T47D (cell line): Measurements from ENCODE around the gene RWDD3.

Experiments
- DNase-seq, 2 experiments: peaks; one replicate each; pipeline versions ENCODE4 v3.0.0 to v3.0.0-alpha.2; 2011 to 2012; ENCODE audit warnings: low read depth in 1 of 2, low spot score in 1 of 2
- JUND ChIP-seq: IDR thresholded peaks from 2 replicates; pipeline ENCODE4 v1.6.1; 2012; ENCODE audit warnings: low read depth
- in situ Hi-C: cut with HindIII; loops from 2 replicates; pipeline ENCODE4 v1.10.0; 2016; ENCODE audit warnings: low sequenced_read_pairs, low pct_unique_long_range_greater_than_20kb

The RWDD3 gene

DNA sequence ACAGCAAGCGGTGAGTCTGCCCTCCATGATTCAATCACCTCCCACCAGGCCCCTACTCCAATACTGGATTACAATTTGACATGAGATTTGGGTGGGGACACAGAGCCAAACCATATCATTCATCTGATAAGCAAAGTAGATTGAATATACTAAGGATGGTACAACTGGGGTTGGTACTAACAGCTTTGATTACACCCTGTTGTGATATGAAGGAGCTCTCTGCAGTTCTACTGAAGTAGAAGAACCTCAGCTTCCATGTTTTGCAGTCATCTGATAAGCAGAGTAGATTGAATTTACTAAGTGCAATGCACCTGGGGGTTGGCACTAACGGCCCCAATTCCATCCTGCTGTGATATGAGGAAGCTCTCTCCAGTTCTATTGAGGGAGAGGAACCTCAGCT, 31.1 kb downstream of the RWDD3 start:
- no peak for DNase-seq
- no peak for TF ChIP-seq JUND
- in situ Hi-C loops = no loop called here

DNA sequence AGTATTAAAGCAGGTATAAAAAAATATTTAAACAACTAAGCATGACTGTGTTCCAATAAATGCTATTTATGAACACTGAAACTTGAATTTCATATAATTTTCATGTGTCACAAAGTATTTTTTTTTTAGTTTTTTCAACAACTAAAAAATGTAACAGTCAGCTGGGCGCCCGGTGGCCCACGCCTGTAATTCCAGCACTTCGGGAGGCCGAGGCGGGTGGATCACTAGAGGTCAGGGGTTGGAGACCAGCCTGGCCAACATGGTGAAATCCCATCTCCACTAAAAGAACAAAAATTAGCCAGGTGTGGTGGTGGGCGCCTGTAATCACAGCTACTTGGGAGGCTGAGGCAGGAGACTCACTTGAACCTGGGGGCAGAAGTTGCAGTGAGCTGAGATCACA, 42.4 kb downstream of the RWDD3 start:
- no peak for TF ChIP-seq JUND
- in situ Hi-C loops = no loop called here
- no peak for DNase-seq

- in situ Hi-C loops = no loop called here
- no peak for DNase-seq
- no peak for TF ChIP-seq JUND
Measured at GRCh38 chr1:95278173-95279006, 44.4 kb downstream of the RWDD3 start.

- in situ Hi-C loops = no loop called here
- no peak for DNase-seq
- TF ChIP-seq JUND = no peak
Measured at GRCh38 chr1:95281781-95282517, 47.9 kb downstream of the RWDD3 start.

- DNase-seq = no peak
- no peak for TF ChIP-seq JUND
- in situ Hi-C loops = no loop called here
Measured at GRCh38 chr1:95282518-95282895, 48.5 kb downstream of the RWDD3 start.

DNA sequence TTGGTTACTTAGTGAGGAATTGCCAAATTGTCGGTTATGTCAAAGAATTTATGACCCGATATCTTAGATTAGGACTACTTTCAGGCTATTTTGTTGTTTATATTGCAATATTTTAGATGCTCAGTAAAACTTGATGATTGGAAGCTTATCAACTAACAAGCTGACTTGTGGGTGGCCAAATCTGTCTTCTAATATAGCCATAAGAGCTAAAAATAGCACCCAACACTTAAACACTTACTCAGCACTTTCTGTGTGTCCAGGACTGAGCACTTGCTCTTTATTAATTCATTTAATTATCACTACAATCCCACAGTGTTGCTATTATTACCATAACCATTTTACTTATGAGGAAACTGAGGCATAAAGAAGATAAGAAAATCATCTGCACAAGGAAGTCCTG, 50.4 kb downstream of the RWDD3 start:
- DNase-seq = no peak
- in situ Hi-C loops = no loop called here
- no peak for TF ChIP-seq JUND

DNA sequence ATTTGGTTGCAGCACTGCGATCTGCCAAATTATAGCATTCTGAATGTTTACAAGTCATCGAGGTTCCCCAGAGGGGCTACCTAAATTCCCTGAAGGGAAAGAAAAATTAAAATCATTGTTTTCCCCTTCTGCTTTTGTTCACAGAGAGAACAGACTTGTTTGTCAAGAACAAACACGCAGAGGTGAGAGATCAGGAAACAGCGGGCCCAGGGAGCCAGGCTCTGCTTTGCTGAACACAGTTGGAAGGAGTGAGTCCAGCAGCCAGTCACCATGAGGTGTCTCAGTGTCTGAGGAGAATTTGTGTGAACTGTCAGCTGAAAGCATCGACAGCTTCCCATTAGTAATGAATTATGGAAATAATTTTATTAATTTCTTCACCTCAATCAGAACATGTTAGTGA, 52.5 kb downstream of the RWDD3 start:
- in situ Hi-C loops = no loop called here
- TF ChIP-seq JUND = no peak
- DNase-seq = no peak

DNA sequence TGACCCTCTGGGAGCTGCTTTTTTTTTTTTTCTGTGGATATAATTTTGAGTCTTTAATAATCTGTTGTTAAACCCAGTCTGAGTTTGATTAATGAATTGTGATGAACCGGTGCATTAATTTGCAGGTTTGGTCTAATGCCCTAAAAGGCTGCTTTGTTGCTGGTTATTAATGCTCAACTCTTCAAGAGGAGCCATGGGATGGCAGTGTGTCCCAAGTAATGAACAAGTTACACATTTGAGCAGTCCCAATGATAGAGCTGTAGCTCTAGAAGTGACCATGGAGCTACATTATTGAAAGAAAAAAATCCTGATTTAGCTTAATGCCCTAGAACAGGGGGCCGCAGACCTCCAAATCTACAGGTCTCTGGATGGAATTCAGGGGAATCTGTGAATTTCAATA, 53.1 kb downstream of the RWDD3 start:
- no peak for TF ChIP-seq JUND
- in situ Hi-C loops = no loop called here
- peak in 1 of 2 experiments; percentile 40 for DNase-seq

- DNase-seq = no peak
- in situ Hi-C loops = no loop called here
- no peak for TF ChIP-seq JUND
Measured at GRCh38 chr1:95287825-95288224, 53.8 kb downstream of the RWDD3 start.
